Thyroid gland (tissue), 4 donors: Measurements from ENCODE around the gene GRIN3A.

Source experiments
- POLR2A ChIP-seq, 2 donors: fragments of 450-650 bp; IDR thresholded peaks; one replicate each; pipeline ENCODE4 v1.6.1; 2017; ENCODE audit warnings: antibody characterized with exemption in 2 of 2, mild to moderate bottlenecking in 2 of 2, moderate library complexity in 1 of 2
- TF ChIP-seq, protein P1 (sequence below), 6 experiments: fragments of 200-600 bp in 3 of 6; fragments of 450-650 bp in 3 of 6; sonication (generic) in 3 of 6; IDR thresholded peaks; one replicate each; pipeline ENCODE4 v1.5.1; 2016 to 2019; ENCODE audit warnings: antibody characterized with exemption in 6 of 6, mild to moderate bottlenecking in 2 of 6, inconsistent platforms in 1 of 6, moderate library complexity in 1 of 6

- TF ChIP-seq, protein P1, sequence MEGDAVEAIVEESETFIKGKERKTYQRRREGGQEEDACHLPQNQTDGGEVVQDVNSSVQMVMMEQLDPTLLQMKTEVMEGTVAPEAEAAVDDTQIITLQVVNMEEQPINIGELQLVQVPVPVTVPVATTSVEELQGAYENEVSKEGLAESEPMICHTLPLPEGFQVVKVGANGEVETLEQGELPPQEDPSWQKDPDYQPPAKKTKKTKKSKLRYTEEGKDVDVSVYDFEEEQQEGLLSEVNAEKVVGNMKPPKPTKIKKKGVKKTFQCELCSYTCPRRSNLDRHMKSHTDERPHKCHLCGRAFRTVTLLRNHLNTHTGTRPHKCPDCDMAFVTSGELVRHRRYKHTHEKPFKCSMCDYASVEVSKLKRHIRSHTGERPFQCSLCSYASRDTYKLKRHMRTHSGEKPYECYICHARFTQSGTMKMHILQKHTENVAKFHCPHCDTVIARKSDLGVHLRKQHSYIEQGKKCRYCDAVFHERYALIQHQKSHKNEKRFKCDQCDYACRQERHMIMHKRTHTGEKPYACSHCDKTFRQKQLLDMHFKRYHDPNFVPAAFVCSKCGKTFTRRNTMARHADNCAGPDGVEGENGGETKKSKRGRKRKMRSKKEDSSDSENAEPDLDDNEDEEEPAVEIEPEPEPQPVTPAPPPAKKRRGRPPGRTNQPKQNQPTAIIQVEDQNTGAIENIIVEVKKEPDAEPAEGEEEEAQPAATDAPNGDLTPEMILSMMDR (IDR thresholded peaks at IDR 0.05), result no peak
- no peak for TF ChIP-seq POLR2A (IDR thresholded peaks at IDR 0.05)
Observed at GRCh38 chr9:101736717-101737116, 1.7 kb downstream of the GRIN3A start.
